HepG2 (cell line): ENCODE measurements around the gene WEE1. TPM values are rescaled to one million over a fixed set of nuclear protein-coding genes. Genes with fewer than 3 reads are reported as not detected.

Experiments used
- ATF7-NPFF ChIP-seq: sonication (generic); formaldehyde crosslinking; IDR thresholded peaks from 2 replicates; pipeline ENCODE4 v1.8.1; 2023; ENCODE audit warnings: mild to moderate bottlenecking, low read depth, missing genetic modification reagents, moderate library complexity
- BRCA1 ChIP-seq: sonication (generic); formaldehyde crosslinking; IDR thresholded peaks from 2 replicates; pipeline ENCODE4 v1.4.0; 2020; ENCODE audit warnings: missing genetic modification reagents
- GPBP1L1 ChIP-seq: sonication (generic); formaldehyde crosslinking; IDR thresholded peaks from 2 replicates; pipeline ENCODE4 v1.5.0; 2020; ENCODE audit warnings: mild to moderate bottlenecking, missing genetic modification reagents
- MAFF ChIP-seq: IDR thresholded peaks from 2 replicates; pipeline ENCODE4 v1.6.1; 2011; ENCODE audit warnings: low read depth, low read length, improper control_type of control experiment
- MIER2 ChIP-seq: IDR thresholded peaks from 2 replicates; pipeline ENCODE4 v1.6.1; 2016; ENCODE audit warnings: missing biosample characterization, missing genetic modification reagents
- MTF1 ChIP-seq: sonication (generic); formaldehyde crosslinking; IDR thresholded peaks from 2 replicates; pipeline ENCODE4 v1.5.0; 2020; ENCODE audit warnings: missing genetic modification reagents
- MTF2 ChIP-seq: sonication (generic); formaldehyde crosslinking; IDR thresholded peaks from 2 replicates; pipeline ENCODE4 v1.5.0; 2020; ENCODE audit warnings: missing genetic modification reagents, borderline replicate concordance
- PHF5A ChIP-seq: IDR thresholded peaks from one replicate; pipeline ENCODE4 v1.6.1; 2018; ENCODE audit warnings: low read depth, missing genetic modification reagents; ENCODE audit not compliant: unreplicated experiment
- RARA ChIP-seq: IDR thresholded peaks from 2 replicates; pipeline ENCODE4 v1.6.1; 2016; ENCODE audit warnings: missing genetic modification reagents, missing compliant biosample characterization
- ZBTB2 ChIP-seq: sonication (generic); formaldehyde crosslinking; IDR thresholded peaks from 2 replicates; pipeline ENCODE4 v1.8.0; 2022; ENCODE audit warnings: low read depth, missing genetic modification reagents
- ZBTB34 ChIP-seq: sonication (generic); formaldehyde crosslinking; IDR thresholded peaks from 2 replicates; pipeline ENCODE4 v1.8.0; 2022; ENCODE audit warnings: mild to moderate bottlenecking, missing genetic modification reagents
- ZNF354B ChIP-seq: sonication (generic); formaldehyde crosslinking; IDR thresholded peaks from 2 replicates; pipeline ENCODE4 v1.8.0; 2022; ENCODE audit warnings: mild to moderate bottlenecking, missing genetic modification reagents
- ZNF569 ChIP-seq: sonication (generic); formaldehyde crosslinking; IDR thresholded peaks from 2 replicates; pipeline ENCODE4 v1.5.0; 2020; ENCODE audit warnings: mild to moderate bottlenecking, missing genetic modification reagents, moderate library complexity, borderline replicate concordance
- ZNF841 ChIP-seq: sonication (generic); formaldehyde crosslinking; IDR thresholded peaks from 2 replicates; pipeline ENCODE4 v1.8.1; 2023; ENCODE audit warnings: missing genetic modification reagents, borderline replicate concordance
- polyA plus RNA-seq, 8 experiments: library from polyadenylated mRNA; depleted of rRNA in 3 of 8; stranded (reverse) in 7 of 8; unstranded in 1 of 8; fragments of >200 nt; fragmentation: Illumina TruSeq in 4 of 8; extraction: Trizol in 4 of 8; gene quantifications; 2 replicates each; pipeline versions ENCODE4 v1.2.1 to v1.2.3, GENCODE V29; 2011 to 2016; ENCODE audit warnings: low read depth in 4 of 8, missing spikeins in 1 of 8, mixed read lengths in 1 of 8; ENCODE audit not compliant: insufficient read depth in 1 of 8
- total RNA-seq, 5 experiments: library from RNA; depleted of rRNA; stranded (reverse); fragments of >200 nt; fragmentation: Illumina TruSeq; extraction: Trizol; gene quantifications; 2 replicates each; pipeline ENCODE4 v1.2.3, GENCODE V29; 2016; ENCODE audit warnings: low read depth in 1 of 5
- TF ChIP-seq, protein P1 (sequence below): IDR thresholded peaks from 2 replicates; pipeline ENCODE4 v1.6.1; 2016; ENCODE audit warnings: control low read depth
- TF ChIP-seq, protein P2 (sequence below): sonication (generic); formaldehyde crosslinking; IDR thresholded peaks from 2 replicates; pipeline ENCODE4 v1.5.1; 2020; ENCODE audit warnings: missing genetic modification reagents, mild to moderate bottlenecking, borderline replicate concordance
- TF ChIP-seq, protein P3 (sequence below): sonication (generic); formaldehyde crosslinking; IDR thresholded peaks from 2 replicates; pipeline ENCODE4 v1.4.0; 2020; ENCODE audit warnings: missing genetic modification reagents, borderline replicate concordance
- TF ChIP-seq, protein P4 (sequence below): sonication (generic); formaldehyde crosslinking; IDR thresholded peaks from 2 replicates; pipeline ENCODE4 v1.4.0; 2020; ENCODE audit warnings: missing genetic modification reagents; ENCODE audit errors: not compliant biosample characterization

The WEE1 gene
- total and polyA plus RNA-seq, 2 of the 13 experiments (the other 11 are each of a cell fraction or from before 2014, with no cell fraction given): 31.4 to 63.7 TPM

DNA sequence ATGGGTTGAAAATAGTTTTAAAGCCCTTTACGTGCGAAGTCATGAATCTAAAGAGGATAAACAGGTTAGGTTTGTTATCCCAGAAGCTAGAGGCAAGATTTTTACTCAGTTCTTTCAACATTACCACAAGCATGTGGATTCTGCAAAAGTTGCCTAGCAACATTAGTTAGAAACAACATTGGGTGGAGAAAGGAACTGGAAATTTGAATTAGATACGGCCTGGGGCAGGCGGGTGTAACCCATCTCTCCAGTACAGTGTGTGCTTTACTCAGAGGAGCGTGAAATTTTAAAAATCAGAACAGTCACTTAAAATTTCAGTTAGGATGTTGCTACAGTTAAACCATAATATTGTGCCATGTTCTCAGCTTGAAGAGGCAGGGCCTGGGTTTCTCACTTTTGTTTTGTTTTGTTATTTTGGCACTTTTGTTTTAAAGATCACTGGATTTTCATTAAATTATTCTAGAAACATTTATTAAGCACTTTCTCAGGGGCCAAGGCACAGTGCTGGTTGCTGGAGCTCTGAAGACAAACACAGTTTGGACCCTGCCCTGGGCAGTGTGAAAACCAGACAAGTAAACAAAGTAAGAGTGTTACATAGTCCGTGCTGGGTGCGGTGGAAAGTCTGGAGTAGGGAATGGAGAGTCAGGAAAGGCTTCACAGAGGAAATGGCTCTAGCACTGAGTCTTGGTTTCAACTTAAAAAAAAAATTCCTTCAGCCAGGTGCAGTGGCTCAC, 4.4 kb upstream of the WEE1 start (continued):
- TF ChIP-seq GPBP1L1 (CRISPR knock-in tag) (no peak), ZNF354B (CRISPR knock-in tag) (no peak), BRCA1 (CRISPR knock-in tag) (no peak), MTF1 (CRISPR knock-in tag) (0 out of 2 replicates have a peak, but pooled peaks have one; percentile 36), ATF7-NPFF (CRISPR knock-in tag) (no peak), PHF5A (CRISPR knock-in tag) (peak; percentile 97), ZBTB34 (no peak; the same call in 1 of the 2 replicates), ZNF569 (CRISPR knock-in tag) (no peak), ZNF841 (CRISPR knock-in tag) (no peak), RARA (CRISPR knock-in tag) (peak; percentile 80), ZBTB2 (no peak), MIER2 (CRISPR knock-in tag) (0 out of 2 replicates have a peak, but pooled peaks have one; percentile 60), MTF2 (CRISPR knock-in tag) (no peak), MAFF (0 out of 2 replicates have a peak, but pooled peaks have one; percentile 2)
- TF ChIP-seq, protein P1, sequence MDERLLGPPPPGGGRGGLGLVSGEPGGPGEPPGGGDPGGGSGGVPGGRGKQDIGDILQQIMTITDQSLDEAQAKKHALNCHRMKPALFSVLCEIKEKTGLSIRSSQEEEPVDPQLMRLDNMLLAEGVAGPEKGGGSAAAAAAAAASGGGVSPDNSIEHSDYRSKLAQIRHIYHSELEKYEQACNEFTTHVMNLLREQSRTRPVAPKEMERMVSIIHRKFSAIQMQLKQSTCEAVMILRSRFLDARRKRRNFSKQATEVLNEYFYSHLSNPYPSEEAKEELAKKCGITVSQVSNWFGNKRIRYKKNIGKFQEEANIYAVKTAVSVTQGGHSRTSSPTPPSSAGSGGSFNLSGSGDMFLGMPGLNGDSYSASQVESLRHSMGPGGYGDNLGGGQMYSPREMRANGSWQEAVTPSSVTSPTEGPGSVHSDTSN (CRISPR knock-in tag): no peak
- TF ChIP-seq, protein P2, sequence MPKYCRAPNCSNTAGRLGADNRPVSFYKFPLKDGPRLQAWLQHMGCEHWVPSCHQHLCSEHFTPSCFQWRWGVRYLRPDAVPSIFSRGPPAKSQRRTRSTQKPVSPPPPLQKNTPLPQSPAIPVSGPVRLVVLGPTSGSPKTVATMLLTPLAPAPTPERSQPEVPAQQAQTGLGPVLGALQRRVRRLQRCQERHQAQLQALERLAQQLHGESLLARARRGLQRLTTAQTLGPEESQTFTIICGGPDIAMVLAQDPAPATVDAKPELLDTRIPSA (CRISPR knock-in tag): no peak
- TF ChIP-seq, protein P3, sequence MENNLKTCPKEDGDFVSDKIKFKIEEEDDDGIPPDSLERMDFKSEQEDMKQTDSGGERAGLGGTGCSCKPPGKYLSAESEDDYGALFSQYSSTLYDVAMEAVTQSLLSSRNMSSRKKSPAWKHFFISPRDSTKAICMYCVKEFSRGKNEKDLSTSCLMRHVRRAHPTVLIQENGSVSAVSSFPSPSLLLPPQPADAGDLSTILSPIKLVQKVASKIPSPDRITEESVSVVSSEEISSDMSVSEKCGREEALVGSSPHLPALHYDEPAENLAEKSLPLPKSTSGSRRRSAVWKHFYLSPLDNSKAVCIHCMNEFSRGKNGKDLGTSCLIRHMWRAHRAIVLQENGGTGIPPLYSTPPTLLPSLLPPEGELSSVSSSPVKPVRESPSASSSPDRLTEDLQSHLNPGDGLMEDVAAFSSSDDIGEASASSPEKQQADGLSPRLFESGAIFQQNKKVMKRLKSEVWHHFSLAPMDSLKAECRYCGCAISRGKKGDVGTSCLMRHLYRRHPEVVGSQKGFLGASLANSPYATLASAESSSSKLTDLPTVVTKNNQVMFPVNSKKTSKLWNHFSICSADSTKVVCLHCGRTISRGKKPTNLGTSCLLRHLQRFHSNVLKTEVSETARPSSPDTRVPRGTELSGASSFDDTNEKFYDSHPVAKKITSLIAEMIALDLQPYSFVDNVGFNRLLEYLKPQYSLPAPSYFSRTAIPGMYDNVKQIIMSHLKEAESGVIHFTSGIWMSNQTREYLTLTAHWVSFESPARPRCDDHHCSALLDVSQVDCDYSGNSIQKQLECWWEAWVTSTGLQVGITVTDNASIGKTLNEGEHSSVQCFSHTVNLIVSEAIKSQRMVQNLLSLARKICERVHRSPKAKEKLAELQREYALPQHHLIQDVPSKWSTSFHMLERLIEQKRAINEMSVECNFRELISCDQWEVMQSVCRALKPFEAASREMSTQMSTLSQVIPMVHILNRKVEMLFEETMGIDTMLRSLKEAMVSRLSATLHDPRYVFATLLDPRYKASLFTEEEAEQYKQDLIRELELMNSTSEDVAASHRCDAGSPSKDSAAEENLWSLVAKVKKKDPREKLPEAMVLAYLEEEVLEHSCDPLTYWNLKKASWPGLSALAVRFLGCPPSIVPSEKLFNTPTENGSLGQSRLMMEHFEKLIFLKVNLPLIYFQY: peak; percentile 64
- TF ChIP-seq, protein P4, sequence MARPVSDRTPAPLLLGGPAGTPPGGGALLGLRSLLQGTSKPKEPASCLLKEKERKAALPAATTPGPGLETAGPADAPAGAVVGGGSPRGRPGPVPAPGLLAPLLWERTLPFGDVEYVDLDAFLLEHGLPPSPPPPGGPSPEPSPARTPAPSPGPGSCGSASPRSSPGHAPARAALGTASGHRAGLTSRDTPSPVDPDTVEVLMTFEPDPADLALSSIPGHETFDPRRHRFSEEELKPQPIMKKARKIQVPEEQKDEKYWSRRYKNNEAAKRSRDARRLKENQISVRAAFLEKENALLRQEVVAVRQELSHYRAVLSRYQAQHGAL (CRISPR knock-in tag): no peak
